ENCODE measurements around the gene PEX1. TPM values are rescaled to one million over a fixed set of nuclear protein-coding genes. Genes with fewer than 3 reads are reported as not detected.
"Not testable (repeated sequence)": the region's sequence is repeated elsewhere in the genome, so short reads cannot be mapped to it uniquely, and the experiment has no call there.

Gene PEX1
- total RNA-seq, 1 donor from 2014 or later = 16.2 TPM

DNA sequence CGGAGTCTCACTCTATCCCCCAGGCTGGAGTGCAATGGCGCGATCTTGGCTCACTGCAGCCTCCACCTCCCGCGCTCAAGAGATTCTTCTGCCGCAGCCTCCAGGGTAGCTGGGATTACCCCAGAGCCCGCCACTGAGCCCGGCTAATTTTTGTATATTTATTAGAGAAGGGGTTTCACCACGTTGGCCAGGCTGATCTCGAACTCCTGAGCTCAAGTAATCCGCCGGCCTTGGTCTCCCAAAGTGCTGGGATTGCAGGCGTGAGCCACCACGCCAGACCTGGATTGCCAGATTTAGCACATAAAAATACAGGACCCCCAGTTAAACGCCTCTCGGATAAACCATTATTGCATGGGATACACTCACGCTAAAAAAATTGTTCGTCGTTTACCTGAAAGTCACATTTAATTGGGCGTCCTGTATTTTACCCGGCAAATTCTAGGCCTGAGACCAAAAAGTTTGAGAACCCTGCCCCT is 81.4 kb downstream of the PEX1 start:
- Mint-ChIP-seq H3K4me3 (ENCODE audit: unreplicated experiment) (peak overlapping the region; percentile 77), H3K27me3 (ENCODE audit: unreplicated experiment) (peaks cover 6% of the 10 kb centered on the region), H3K27ac (ENCODE audit: unreplicated experiment) (peak overlapping the region; percentile 70), H3K9me3 (ENCODE audit: unreplicated experiment) (no peaks in the 10 kb centered on the region), H3K4me1 (ENCODE audit: unreplicated experiment) (peaks cover 11% of the 10 kb centered on the region), H3K36me3 (ENCODE audit: unreplicated experiment) (peaks cover 10% of the 10 kb centered on the region)
- DNase-seq (ENCODE audit: extremely low spot score, unreplicated experiment) = no peak
- TF ChIP-seq, protein P1, sequence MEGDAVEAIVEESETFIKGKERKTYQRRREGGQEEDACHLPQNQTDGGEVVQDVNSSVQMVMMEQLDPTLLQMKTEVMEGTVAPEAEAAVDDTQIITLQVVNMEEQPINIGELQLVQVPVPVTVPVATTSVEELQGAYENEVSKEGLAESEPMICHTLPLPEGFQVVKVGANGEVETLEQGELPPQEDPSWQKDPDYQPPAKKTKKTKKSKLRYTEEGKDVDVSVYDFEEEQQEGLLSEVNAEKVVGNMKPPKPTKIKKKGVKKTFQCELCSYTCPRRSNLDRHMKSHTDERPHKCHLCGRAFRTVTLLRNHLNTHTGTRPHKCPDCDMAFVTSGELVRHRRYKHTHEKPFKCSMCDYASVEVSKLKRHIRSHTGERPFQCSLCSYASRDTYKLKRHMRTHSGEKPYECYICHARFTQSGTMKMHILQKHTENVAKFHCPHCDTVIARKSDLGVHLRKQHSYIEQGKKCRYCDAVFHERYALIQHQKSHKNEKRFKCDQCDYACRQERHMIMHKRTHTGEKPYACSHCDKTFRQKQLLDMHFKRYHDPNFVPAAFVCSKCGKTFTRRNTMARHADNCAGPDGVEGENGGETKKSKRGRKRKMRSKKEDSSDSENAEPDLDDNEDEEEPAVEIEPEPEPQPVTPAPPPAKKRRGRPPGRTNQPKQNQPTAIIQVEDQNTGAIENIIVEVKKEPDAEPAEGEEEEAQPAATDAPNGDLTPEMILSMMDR (IDR thresholded peaks at IDR 0.05) = peak; percentile 93

DNA sequence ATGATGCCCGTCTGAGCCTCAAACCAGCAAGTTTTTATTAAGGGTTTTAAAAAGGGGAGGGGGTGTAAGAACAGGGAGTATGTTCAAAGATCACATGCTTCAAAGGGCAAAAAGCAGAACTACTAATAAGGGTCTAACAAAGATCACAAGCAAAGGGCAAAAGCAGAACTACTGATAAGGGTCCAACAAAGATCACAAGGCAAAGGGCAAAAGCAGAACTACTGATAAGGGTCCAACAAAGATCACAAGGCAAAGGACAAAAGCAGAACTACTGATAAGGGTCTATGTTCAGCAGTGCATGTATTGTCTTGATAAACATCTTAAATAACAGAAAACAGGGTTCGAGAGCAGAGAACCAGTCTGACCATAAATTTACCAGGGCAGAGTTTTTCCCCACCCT is 85.6 kb downstream of the PEX1 start:
- not testable (repeated sequence) for H3K9me3 Mint-ChIP-seq (ENCODE audit: unreplicated experiment); H3K27ac Mint-ChIP-seq (ENCODE audit: unreplicated experiment); H3K36me3 Mint-ChIP-seq (ENCODE audit: unreplicated experiment); DNase-seq (ENCODE audit: extremely low spot score, unreplicated experiment); H3K4me1 Mint-ChIP-seq (ENCODE audit: unreplicated experiment); H3K4me3 Mint-ChIP-seq (ENCODE audit: unreplicated experiment)
- peaks cover 40% of the 10 kb centered on the region for H3K27me3 Mint-ChIP-seq (ENCODE audit: unreplicated experiment)

DNA sequence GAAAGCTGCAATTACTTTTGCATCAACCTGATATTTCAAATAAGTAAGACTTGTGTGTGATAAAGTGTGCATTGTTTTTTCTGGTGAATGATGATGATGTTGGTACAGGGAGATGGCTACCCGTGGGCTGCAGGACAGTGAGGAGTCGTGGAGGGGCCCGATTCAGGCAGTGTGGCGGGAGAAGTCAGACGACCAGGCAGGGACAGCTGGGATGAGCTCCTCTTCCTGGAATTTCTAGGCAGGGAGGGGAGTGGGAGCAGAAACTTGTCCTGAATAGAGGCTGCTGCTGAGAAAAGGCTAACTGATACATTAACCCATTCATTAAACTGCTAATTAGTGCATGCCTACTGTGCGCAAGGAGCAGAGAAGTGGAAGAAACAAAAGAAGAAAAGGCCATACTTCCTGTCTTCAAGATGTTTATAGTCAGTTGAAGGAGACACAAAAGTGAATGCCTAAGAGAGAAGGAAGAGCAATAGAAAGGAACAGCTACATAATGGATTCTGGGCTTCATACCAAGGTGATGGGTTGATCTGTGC is 90.3 kb downstream of the PEX1 start:
- no peak for DNase-seq (ENCODE audit: extremely low spot score, unreplicated experiment)
- H3K4me3 Mint-ChIP-seq (ENCODE audit: unreplicated experiment) = no peak overlapping the region
- no peak overlapping the region for H3K27ac Mint-ChIP-seq (ENCODE audit: unreplicated experiment)
- H3K36me3 Mint-ChIP-seq (ENCODE audit: unreplicated experiment) = no peaks in the 10 kb centered on the region
- TF ChIP-seq, protein P1 (IDR thresholded peaks at IDR 0.05) = no peak
- peaks cover 44% of the 10 kb centered on the region for H3K27me3 Mint-ChIP-seq (ENCODE audit: unreplicated experiment)
- H3K9me3 Mint-ChIP-seq (ENCODE audit: unreplicated experiment) = no peaks in the 10 kb centered on the region
- no peaks in the 10 kb centered on the region for H3K4me1 Mint-ChIP-seq (ENCODE audit: unreplicated experiment)

Other genes with a start within 250 kb of the PEX1 start
- 42.2 and 42.8 TPM in 2 replicates for gene GATAD1, start 81.0 kb downstream of the PEX1 start, total RNA-seq
- gene ERVW-1, start 50.6 kb downstream of the PEX1 start, total RNA-seq = not detected in 2 replicates
- 14.0 and 15.5 TPM in 2 replicates for gene RBM48, start 275 bp upstream of the PEX1 start, total RNA-seq
- gene FAM133B, start 61.9 kb upstream of the PEX1 start, total RNA-seq = 22.3 TPM in 2 replicates